GM10266 (cell line): ENCODE measurements around the gene HSPG2.
A peak's percentile ranks its signal among the peaks of the same experiment; 100 is the strongest.

Experiments used
- DNase-seq: peaks from one replicate; pipeline ENCODE4 v3.0.0; 2012; ENCODE audit errors: extremely low spot score
- TF ChIP-seq, protein P1 (sequence below): IDR thresholded peaks from 2 replicates; pipeline ENCODE4 v1.5.1; 2012; ENCODE audit warnings: mild to moderate bottlenecking, low read depth; ENCODE audit not compliant: control insufficient read depth, insufficient read depth; ENCODE audit errors: missing control alignments

The HSPG2 gene

DNA sequence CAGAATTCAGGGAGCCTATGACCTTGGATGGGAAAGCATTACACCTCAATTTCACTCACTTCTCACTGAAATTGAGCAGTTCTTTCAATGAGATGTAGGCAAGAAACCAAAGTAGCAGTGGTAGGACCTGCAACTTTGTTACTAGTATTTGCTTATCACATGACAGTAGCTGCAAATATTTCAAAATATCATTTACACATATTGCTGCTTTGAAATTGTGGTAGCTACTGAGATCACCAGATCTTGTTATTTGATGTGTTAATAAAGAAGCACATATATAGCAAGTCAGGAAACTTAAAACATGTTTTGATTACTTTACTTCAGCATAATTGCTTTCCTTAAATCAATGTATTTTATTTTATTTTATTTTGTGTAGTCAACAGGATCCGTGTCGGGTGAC is 112.2 kb downstream of the HSPG2 start:
- TF ChIP-seq, protein P1, sequence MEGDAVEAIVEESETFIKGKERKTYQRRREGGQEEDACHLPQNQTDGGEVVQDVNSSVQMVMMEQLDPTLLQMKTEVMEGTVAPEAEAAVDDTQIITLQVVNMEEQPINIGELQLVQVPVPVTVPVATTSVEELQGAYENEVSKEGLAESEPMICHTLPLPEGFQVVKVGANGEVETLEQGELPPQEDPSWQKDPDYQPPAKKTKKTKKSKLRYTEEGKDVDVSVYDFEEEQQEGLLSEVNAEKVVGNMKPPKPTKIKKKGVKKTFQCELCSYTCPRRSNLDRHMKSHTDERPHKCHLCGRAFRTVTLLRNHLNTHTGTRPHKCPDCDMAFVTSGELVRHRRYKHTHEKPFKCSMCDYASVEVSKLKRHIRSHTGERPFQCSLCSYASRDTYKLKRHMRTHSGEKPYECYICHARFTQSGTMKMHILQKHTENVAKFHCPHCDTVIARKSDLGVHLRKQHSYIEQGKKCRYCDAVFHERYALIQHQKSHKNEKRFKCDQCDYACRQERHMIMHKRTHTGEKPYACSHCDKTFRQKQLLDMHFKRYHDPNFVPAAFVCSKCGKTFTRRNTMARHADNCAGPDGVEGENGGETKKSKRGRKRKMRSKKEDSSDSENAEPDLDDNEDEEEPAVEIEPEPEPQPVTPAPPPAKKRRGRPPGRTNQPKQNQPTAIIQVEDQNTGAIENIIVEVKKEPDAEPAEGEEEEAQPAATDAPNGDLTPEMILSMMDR, result no peak
- DNase-seq, result no peak

- no peak for DNase-seq
- TF ChIP-seq, protein P1, result no peak
These were observed 113.0 kb downstream of the HSPG2 start for GRCh38 chr1:21823980-21824702.

GRCh38 chr1:21823206-21823979 is 113.7 kb downstream of the HSPG2 start:
- no peak for DNase-seq
- TF ChIP-seq, protein P1, result no peak

GRCh38 chr1:21822349-21822748 is 114.8 kb downstream of the HSPG2 start:
- TF ChIP-seq, protein P1, result no peak
- no peak for DNase-seq

- DNase-seq, result no peak
- TF ChIP-seq, protein P1, result no peak
These were observed 115.6 kb downstream of the HSPG2 start for GRCh38 chr1:21821385-21822019.

GRCh38 chr1:21820597-21821232 is 116.4 kb downstream of the HSPG2 start:
- TF ChIP-seq, protein P1, result no peak
- no peak for DNase-seq

GRCh38 chr1:21818656-21819055 is 118.5 kb downstream of the HSPG2 start:
- DNase-seq, result peak; percentile 92

More at GRCh38 chr1:21818656-21819055, 118.5 kb downstream of the HSPG2 start:
- TF ChIP-seq, protein P1, result no peak
